HEK293 (cell line): ENCODE measurements around the gene GAS7.

Experiments used
- CTCF ChIA-PET: fragments of 350-600 bp; formaldehyde crosslinking; extraction: SDS; loops from one replicate; lab custom pipeline; 2021; ENCODE audit warnings: antibody characterized with exemption; lab: Yijun Ruan, JAX
- POLR2A ChIA-PET: fragments of 300-600 bp; formaldehyde crosslinking; extraction: SDS; loops from one replicate; lab custom pipeline; 2020; ENCODE audit warnings: antibody characterized with exemption, inconsistent platforms; lab: Yijun Ruan, JAX
- H3K27ac ChIP-seq: fragments of 200-500 bp; sonication (Bioruptor generic); 2 replicates; pipeline ENCODE4 v1.5.1; 2014; ENCODE audit warnings: low read depth, low read length, control low read depth, inconsistent platforms; ENCODE audit errors: extremely low read depth
- H3K36me3 ChIP-seq, 2 experiments: fragments of 200-500 bp in 1 of 2; sonication (Bioruptor generic) in 1 of 2; 1 replicate in 1 of 2; 2 replicates in 1 of 2; pipeline ENCODE4 v1.5.1; 2014 to 2017; ENCODE audit warnings: inconsistent platforms in 2 of 2, low read length in 2 of 2; ENCODE audit not compliant: control insufficient read depth in 2 of 2, insufficient read depth in 1 of 2
- H3K4me1 ChIP-seq: fragments of 200-500 bp; sonication (Bioruptor generic); 2 replicates; pipeline ENCODE4 v1.5.1; 2014; ENCODE audit warnings: mild to moderate bottlenecking, low read length, inconsistent platforms; ENCODE audit not compliant: control insufficient read depth, insufficient read depth
- H3K4me3 ChIP-seq: 2 replicates; pipeline ENCODE4 v1.5.1; 2011; ENCODE audit warnings: low read depth, mild to moderate bottlenecking, control low read depth, low read length, moderate library complexity
- H3K9me3 ChIP-seq: fragments of 200-500 bp; sonication (Bioruptor generic); 2 replicates; pipeline ENCODE4 v1.5.1; 2014; ENCODE audit warnings: low read depth, low read length, inconsistent platforms; ENCODE audit not compliant: control insufficient read depth, insufficient read depth
- HOXC10 ChIP-seq: sonication (generic); formaldehyde crosslinking; IDR thresholded peaks from 2 replicates; pipeline ENCODE4 v1.8.1; 2023; ENCODE audit warnings: mild to moderate bottlenecking, missing genetic modification reagents
- KLF16 ChIP-seq: fragments of 450-650 bp; formaldehyde crosslinking; IDR thresholded peaks from 2 replicates; pipeline ENCODE4 v1.5.1; 2017; ENCODE audit warnings: missing biosample characterization, missing genetic modification characterization
- KLF17 ChIP-seq: fragments of 450-650 bp; formaldehyde crosslinking; IDR thresholded peaks from 2 replicates; pipeline ENCODE4 v1.5.1; 2016; ENCODE audit warnings: missing biosample characterization, missing genetic modification characterization
- KLF9 ChIP-seq: fragments of 450-650 bp; formaldehyde crosslinking; IDR thresholded peaks from 2 replicates; pipeline ENCODE4 v1.5.1; 2016; ENCODE audit warnings: missing biosample characterization, missing genetic modification characterization, low read depth
- MEIS1 ChIP-seq: sonication (generic); formaldehyde crosslinking; IDR thresholded peaks from 2 replicates; pipeline ENCODE4 v1.8.1; 2022; ENCODE audit warnings: missing genetic modification reagents, mild to moderate bottlenecking, borderline replicate concordance
- PATZ1 ChIP-seq: fragments of 450-650 bp; formaldehyde crosslinking; IDR thresholded peaks from 2 replicates; pipeline ENCODE4 v1.5.1; 2016; ENCODE audit warnings: missing biosample characterization, missing genetic modification characterization
- PRDM1 ChIP-seq: fragments of 450-650 bp; formaldehyde crosslinking; IDR thresholded peaks from 2 replicates; pipeline ENCODE4; 2016; ENCODE audit warnings: missing biosample characterization, missing genetic modification characterization
- PRDM10 ChIP-seq: fragments of 450-650 bp; formaldehyde crosslinking; IDR thresholded peaks from 2 replicates; pipeline ENCODE4 v1.5.1; 2016; ENCODE audit warnings: missing biosample characterization, missing genetic modification characterization
- SCRT1 ChIP-seq: fragments of 450-650 bp; formaldehyde crosslinking; IDR thresholded peaks from 2 replicates; pipeline ENCODE4 v1.5.1; 2016; ENCODE audit warnings: missing biosample characterization, missing genetic modification characterization, borderline replicate concordance
- ZBTB8A ChIP-seq: fragments of 450-650 bp; formaldehyde crosslinking; IDR thresholded peaks from 2 replicates; pipeline ENCODE4 v1.5.1; 2016; ENCODE audit warnings: missing biosample characterization, missing genetic modification characterization
- ZNF214 ChIP-seq: fragments of 450-650 bp; formaldehyde crosslinking; IDR thresholded peaks from 2 replicates; pipeline ENCODE4 v1.5.1; 2017; ENCODE audit warnings: missing biosample characterization, mild to moderate bottlenecking, missing genetic modification characterization, borderline replicate concordance
- ZNF362 ChIP-seq: fragments of 450-650 bp; formaldehyde crosslinking; IDR thresholded peaks from 2 replicates; pipeline ENCODE4 v1.5.1; 2016; ENCODE audit warnings: missing biosample characterization, missing genetic modification characterization
- ZNF449 ChIP-seq: fragments of 450-650 bp; formaldehyde crosslinking; IDR thresholded peaks from 2 replicates; pipeline ENCODE4 v1.5.1; 2017; ENCODE audit warnings: missing biosample characterization, mild to moderate bottlenecking, missing genetic modification characterization, moderate library complexity
- ZNF600 ChIP-seq: fragments of 450-650 bp; formaldehyde crosslinking; IDR thresholded peaks from 2 replicates; pipeline ENCODE4 v1.5.1; 2016; ENCODE audit warnings: missing biosample characterization, missing genetic modification characterization
- TF ChIP-seq, protein P1 (sequence below): fragments of 450-650 bp; formaldehyde crosslinking; IDR thresholded peaks from 2 replicates; pipeline ENCODE4 v1.5.1; 2016; ENCODE audit warnings: missing biosample characterization, missing genetic modification characterization
- TF ChIP-seq, protein P2 (sequence below): fragments of 450-650 bp; formaldehyde crosslinking; IDR thresholded peaks from 2 replicates; pipeline ENCODE4 v1.5.1; 2016; ENCODE audit warnings: missing biosample characterization, missing genetic modification characterization
- TF ChIP-seq, protein P3 (sequence below): fragments of 450-650 bp; formaldehyde crosslinking; IDR thresholded peaks from 2 replicates; pipeline ENCODE4 v1.5.1; 2017; ENCODE audit warnings: missing biosample characterization, missing genetic modification characterization

GAS7 gene

DNA sequence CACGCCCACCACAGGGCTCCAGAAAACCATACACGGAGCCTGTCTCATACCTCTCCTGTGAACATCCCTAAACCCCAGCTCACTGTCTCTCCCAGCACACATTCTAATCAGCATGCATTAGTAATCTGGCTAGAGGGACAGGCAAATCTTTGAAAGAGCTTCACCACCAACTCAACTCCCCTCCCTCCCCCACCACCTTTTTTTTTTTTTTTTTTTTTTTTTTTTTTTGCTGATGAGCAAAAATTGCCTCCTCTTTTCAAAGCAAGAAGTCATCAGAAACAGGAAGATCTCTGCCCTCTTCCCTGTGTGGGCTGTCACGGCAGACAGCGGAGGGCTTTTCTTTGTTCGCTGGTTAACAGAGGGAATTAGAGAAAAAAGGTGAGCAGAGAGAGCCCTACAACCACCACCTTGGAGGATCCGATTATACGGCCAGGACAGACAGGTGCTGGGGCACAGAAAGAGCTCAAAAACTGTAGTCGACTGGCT, 19.9 kb downstream of the GAS7 start:
- CTCF ChIA-PET: interaction anchor here (0.6 to 1.8 kb wide), 3 partner anchors 49 to 645 kb away, joined by 3 to 6 read pairs (median 4); no protein-coding TSS in a partner anchor
- H3K27ac ChIP-seq: no peak overlapping the region
- no peaks in the 10 kb centered on the region; the same call in 1 of the 2 replicates for H3K4me1 ChIP-seq
- no peaks in the 10 kb centered on the region for H3K36me3 ChIP-seq
- POLR2A ChIA-PET: interaction anchor here (0.7 kb wide), 1 partner anchor 12 kb away, joined by 3 read pairs; no protein-coding TSS in a partner anchor
- TF ChIP-seq PRDM10 (tag by site-specific recombination) (no peak), ZNF362 (tag by site-specific recombination) (0 out of 2 replicates have a peak, but pooled peaks have one; percentile 59), KLF16 (tag by site-specific recombination) (no peak), KLF9 (tag by site-specific recombination) (peak; percentile 34; the same call in 1 of the 2 replicates), PATZ1 (no peak)
- TF ChIP-seq, protein P1, sequence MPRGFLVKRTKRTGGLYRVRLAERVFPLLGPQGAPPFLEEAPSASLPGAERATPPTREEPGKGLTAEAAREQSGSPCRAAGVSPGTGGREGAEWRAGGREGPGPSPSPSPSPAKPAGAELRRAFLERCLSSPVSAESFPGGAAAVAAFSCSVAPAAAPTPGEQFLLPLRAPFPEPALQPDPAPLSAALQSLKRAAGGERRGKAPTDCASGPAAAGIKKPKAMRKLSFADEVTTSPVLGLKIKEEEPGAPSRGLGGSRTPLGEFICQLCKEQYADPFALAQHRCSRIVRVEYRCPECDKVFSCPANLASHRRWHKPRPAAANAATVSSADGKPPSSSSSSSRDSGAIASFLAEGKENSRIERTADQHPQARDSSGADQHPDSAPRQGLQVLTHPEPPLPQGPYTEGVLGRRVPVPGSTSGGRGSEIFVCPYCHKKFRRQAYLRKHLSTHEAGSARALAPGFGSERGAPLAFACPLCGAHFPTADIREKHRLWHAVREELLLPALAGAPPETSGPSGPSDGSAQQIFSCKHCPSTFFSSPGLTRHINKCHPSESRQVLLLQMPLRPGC (tag by site-specific recombination): no peak
- H3K4me3 ChIP-seq: no peak overlapping the region
- H3K9me3 ChIP-seq: no peaks in the 10 kb centered on the region

- H3K9me3 ChIP-seq: no peaks in the 10 kb centered on the region
- TF ChIP-seq ZNF362 (tag by site-specific recombination) (no peak), HOXC10 (CRISPR knock-in tag) (no peak), MEIS1 (CRISPR knock-in tag) (no peak), PRDM1 (tag by site-specific recombination) (no peak), ZBTB8A (tag by site-specific recombination) (no peak), ZNF600 (tag by site-specific recombination) (0 out of 2 replicates have a peak, but pooled peaks have one; percentile 42), SCRT1 (tag by site-specific recombination) (no peak), ZNF214 (no peak), ZNF449 (tag by site-specific recombination) (no peak), KLF17 (tag by site-specific recombination) (0 out of 2 replicates have a peak, but pooled peaks have one; percentile 34)
- TF ChIP-seq, protein P2, sequence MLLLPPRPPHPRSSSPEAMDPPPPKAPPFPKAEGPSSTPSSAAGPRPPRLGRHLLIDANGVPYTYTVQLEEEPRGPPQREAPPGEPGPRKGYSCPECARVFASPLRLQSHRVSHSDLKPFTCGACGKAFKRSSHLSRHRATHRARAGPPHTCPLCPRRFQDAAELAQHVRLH (tag by site-specific recombination): no peak
- TF ChIP-seq, protein P3, sequence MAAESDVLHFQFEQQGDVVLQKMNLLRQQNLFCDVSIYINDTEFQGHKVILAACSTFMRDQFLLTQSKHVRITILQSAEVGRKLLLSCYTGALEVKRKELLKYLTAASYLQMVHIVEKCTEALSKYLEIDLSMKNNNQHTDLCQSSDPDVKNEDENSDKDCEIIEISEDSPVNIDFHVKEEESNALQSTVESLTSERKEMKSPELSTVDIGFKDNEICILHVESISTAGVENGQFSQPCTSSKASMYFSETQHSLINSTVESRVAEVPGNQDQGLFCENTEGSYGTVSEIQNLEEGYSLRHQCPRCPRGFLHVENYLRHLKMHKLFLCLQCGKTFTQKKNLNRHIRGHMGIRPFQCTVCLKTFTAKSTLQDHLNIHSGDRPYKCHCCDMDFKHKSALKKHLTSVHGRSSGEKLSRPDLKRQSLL (tag by site-specific recombination): no peak
- H3K36me3 ChIP-seq: no peaks in the 10 kb centered on the region
- no peaks in the 10 kb centered on the region; the same call in 1 of the 2 replicates for H3K4me1 ChIP-seq
- H3K4me3 ChIP-seq: no peak overlapping the region
- CTCF ChIA-PET: interaction anchor here (0.6 to 1.8 kb wide), 4 partner anchors 49 to 645 kb away, joined by 3 to 6 read pairs (median 4); no protein-coding TSS in a partner anchor
- no peak overlapping the region for H3K27ac ChIP-seq
- POLR2A ChIA-PET: no interaction called here
Measured at GRCh38 chr17:10177913-10178505, 20.4 kb downstream of the GAS7 start.
